Measurements from ENCODE around the gene ZNF124.

Gene ZNF124

GRCh38 chr1:247113733-247114271, 58.0 kb downstream of the ZNF124 start:
- no peak for DNase-seq (ENCODE audit: low read depth)
- TF ChIP-seq CTCF (conservative IDR thresholded peaks at IDR 0.05; ENCODE audit: control insufficient read depth, insufficient read depth, low read depth, low read length) = no peak
- H3K4me3 ChIP-seq (ENCODE audit: control insufficient read depth, low read depth, low read length) = no peak overlapping the region

- DNase-seq (ENCODE audit: low read depth) = peak; percentile 22
Observed at GRCh38 chr1:247113094-247113497, 58.7 kb downstream of the ZNF124 start.

GRCh38 chr1:247112479-247112781, 59.4 kb downstream of the ZNF124 start:
- H3K4me3 ChIP-seq (ENCODE audit: control insufficient read depth, low read depth, low read length) = no peak overlapping the region
- no peak for TF ChIP-seq CTCF (conservative IDR thresholded peaks at IDR 0.05; ENCODE audit: control insufficient read depth, insufficient read depth, low read depth, low read length)
- DNase-seq (ENCODE audit: low read depth) = no peak

More at GRCh38 chr1:247113094-247113497, 58.7 kb downstream of the ZNF124 start:
- TF ChIP-seq CTCF (conservative IDR thresholded peaks at IDR 0.05; ENCODE audit: control insufficient read depth, insufficient read depth, low read depth, low read length) = no peak
- H3K4me3 ChIP-seq (ENCODE audit: control insufficient read depth, low read depth, low read length) = no peak overlapping the region

- TF ChIP-seq CTCF (conservative IDR thresholded peaks at IDR 0.05; ENCODE audit: control insufficient read depth, insufficient read depth, low read depth, low read length) = no peak
- H3K4me3 ChIP-seq (ENCODE audit: control insufficient read depth, low read depth, low read length) = peak overlapping the region; percentile 49
- peak; percentile 43 for DNase-seq (ENCODE audit: low read depth)
Observed at GRCh38 chr1:247111700-247112478, 59.9 kb downstream of the ZNF124 start.

GRCh38 chr1:247111259-247111699, 60.5 kb downstream of the ZNF124 start:
- DNase-seq (ENCODE audit: low read depth) = no peak
- no peak for TF ChIP-seq CTCF (conservative IDR thresholded peaks at IDR 0.05; ENCODE audit: control insufficient read depth, insufficient read depth, low read depth, low read length)
- H3K4me3 ChIP-seq (ENCODE audit: control insufficient read depth, low read depth, low read length) = peak overlapping the region; percentile 49

- H3K4me3 ChIP-seq (ENCODE audit: control insufficient read depth, low read depth, low read length) = peak overlapping the region; percentile 49
- peak; percentile 28 for DNase-seq (ENCODE audit: low read depth)
- TF ChIP-seq CTCF (conservative IDR thresholded peaks at IDR 0.05; ENCODE audit: control insufficient read depth, insufficient read depth, low read depth, low read length) = no peak
Observed at GRCh38 chr1:247110627-247111258, 61.1 kb downstream of the ZNF124 start.

Data from fibroblast of mammary gland (primary cell).